ENCODE data around the gene LOC128125822.

Gene LOC128125822

GRCh38 chr6:63567966-63568365, 4.3 kb upstream of the LOC128125822 start:
- Histone ChIP-seq H3K27ac (peak overlapping the region in 1 of 2 donors; percentile 21), H3K4me1 (no peaks in the 10 kb centered on the region), H3K36me3 (ENCODE audit: low read depth, missing control alignments) (no peaks in the 10 kb centered on the region), H3K4me3 (no peak overlapping the region), H3K9me3 (no peaks in the 10 kb centered on the region), H3K27me3 (no peaks in the 10 kb centered on the region)
- DNase-seq = no peak
- intact Hi-C loops (cut with DNase I; ENCODE audit: low total_unique reads) = no loop called here
- TF ChIP-seq CTCF (IDR thresholded peaks at IDR 0.05) (no peak), POLR2A (IDR thresholded peaks at IDR 0.05) (no peak)
- 76 to 85% methylated on average over 1 of the region's 1 CpG for WGBS, 2 donors

GRCh38 chr6:63571361-63572043, 778 bp upstream of the LOC128125822 start:
- H3K9me3 ChIP-seq = no peaks in the 10 kb centered on the region
- H3K27me3 ChIP-seq = no peaks in the 10 kb centered on the region
- TF ChIP-seq POLR2A (IDR thresholded peaks at IDR 0.05) (no peak), CTCF (IDR thresholded peaks at IDR 0.05) (no peak)
- intact Hi-C loops (cut with DNase I; ENCODE audit: low total_unique reads) = no loop called here
- H3K4me1 ChIP-seq = peaks cover 9% of the 10 kb centered on the region
- no peaks in the 10 kb centered on the region for H3K36me3 ChIP-seq (ENCODE audit: low read depth, missing control alignments)
- peak; percentile 60 for DNase-seq
- WGBS, 2 donors = 15 to 19% methylated on average over 20 of the region's 20 CpGs
- peak overlapping the region; percentile 98 to 100 for H3K27ac ChIP-seq
- H3K4me3 ChIP-seq = peak overlapping the region; percentile 96 to 98

- TF ChIP-seq POLR2A (IDR thresholded peaks at IDR 0.05) = no peak
- no peak for TF ChIP-seq CTCF (IDR thresholded peaks at IDR 0.05)
- Histone ChIP-seq H3K4me3 (peak overlapping the region; percentile 96 to 98), H3K4me1 (peaks cover 9% of the 10 kb centered on the region), H3K27me3 (no peaks in the 10 kb centered on the region), H3K9me3 (no peaks in the 10 kb centered on the region), H3K36me3 (ENCODE audit: low read depth, missing control alignments) (no peaks in the 10 kb centered on the region), H3K27ac (peak overlapping the region; percentile 98 to 100)
- 4% methylated on average over 5 of the region's 42 CpGs; no CpG with 5 or more reads in 1 of the 2 donors for WGBS, 2 donors
- DNase-seq = no peak
- intact Hi-C loops (cut with DNase I; ENCODE audit: low total_unique reads) = no loop called here
Observed at GRCh38 chr6:63572747-63573075, 431 bp downstream of the LOC128125822 start.

- Histone ChIP-seq H3K9me3 (no peaks in the 10 kb centered on the region), H3K4me3 (peak overlapping the region; percentile 96 to 98), H3K36me3 (ENCODE audit: low read depth, missing control alignments) (no peaks in the 10 kb centered on the region), H3K27ac (peak overlapping the region; percentile 98 to 100), H3K27me3 (no peaks in the 10 kb centered on the region), H3K4me1 (peaks cover 9% of the 10 kb centered on the region)
- intact Hi-C loops (cut with DNase I; ENCODE audit: low total_unique reads) = no loop called here
- WGBS, 2 donors = 0 to 4% methylated on average over 14 to 79 of the region's 86 CpGs
- TF ChIP-seq CTCF (IDR thresholded peaks at IDR 0.05) (no peak), POLR2A (IDR thresholded peaks at IDR 0.05) (no peak)
- DNase-seq = peak; percentile 89
Observed at GRCh38 chr6:63573076-63573898, 1.0 kb downstream of the LOC128125822 start.

Data from testis (tissue), 2 donors.